HG02943 (cell line): ENCODE data around the gene MYZAP.

Experiments used
- ATAC-seq: cut with Tn5 transposase; IDR thresholded peaks from one replicate; pipeline ENCODE4 v1.9.1; 2021; ENCODE audit warnings: mild to moderate bottlenecking, low read depth, moderate library complexity; ENCODE audit not compliant: unreplicated experiment

MYZAP gene, protein sequence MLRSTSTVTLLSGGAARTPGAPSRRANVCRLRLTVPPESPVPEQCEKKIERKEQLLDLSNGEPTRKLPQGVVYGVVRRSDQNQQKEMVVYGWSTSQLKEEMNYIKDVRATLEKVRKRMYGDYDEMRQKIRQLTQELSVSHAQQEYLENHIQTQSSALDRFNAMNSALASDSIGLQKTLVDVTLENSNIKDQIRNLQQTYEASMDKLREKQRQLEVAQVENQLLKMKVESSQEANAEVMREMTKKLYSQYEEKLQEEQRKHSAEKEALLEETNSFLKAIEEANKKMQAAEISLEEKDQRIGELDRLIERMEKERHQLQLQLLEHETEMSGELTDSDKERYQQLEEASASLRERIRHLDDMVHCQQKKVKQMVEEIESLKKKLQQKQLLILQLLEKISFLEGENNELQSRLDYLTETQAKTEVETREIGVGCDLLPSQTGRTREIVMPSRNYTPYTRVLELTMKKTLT

DNA sequence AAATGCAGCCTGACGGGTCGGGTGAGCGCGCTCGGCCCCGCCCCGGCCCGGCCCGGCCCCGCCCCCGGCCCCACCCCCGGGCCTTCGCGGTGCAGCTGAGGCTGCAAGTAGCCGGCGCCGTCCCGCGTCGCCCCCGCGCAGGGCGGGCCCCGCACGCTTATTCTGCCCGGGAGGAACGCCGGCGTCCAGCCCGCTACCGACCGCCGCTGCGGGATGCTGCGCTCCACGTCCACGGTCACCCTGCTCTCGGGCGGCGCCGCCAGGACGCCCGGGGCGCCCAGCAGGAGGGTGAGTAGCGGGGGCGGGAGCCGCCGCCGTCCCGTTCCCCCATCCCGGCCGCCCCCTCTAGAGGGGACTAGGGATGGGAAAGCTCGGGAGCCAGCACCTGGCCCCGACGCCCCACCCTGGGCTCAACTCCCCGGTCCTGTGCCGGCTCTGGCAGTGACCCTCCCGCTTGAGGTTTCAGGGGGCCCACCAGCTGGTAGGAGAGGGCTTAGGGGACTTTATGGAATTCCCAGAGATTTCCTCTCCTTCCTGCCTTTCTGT lies at the start of gene MYZAP:
Gene MYZAP, plus strand, starts transcription at position 83 of the 546 bp plus-strand sequence. Its CDS starts 131 bp downstream, at position 214.
- ATAC-seq: no peak

DNA sequence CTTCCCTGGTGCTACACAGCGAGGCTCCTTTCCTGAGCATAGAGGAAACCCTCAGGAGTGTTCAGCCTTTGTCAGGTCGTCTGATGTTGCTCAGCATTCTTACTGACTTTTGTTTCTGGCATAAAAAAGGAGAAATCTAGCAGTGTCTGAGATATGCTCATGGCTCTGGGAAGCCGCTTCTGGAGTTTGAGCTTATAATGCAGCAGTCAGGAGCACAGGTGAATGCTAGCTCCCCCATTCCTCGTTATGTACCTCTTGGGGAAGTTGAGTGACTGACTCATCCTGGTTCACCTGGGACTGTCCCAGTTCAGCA lies 49.2 kb upstream of the MYZAP start:
- ATAC-seq: no peak

DNA sequence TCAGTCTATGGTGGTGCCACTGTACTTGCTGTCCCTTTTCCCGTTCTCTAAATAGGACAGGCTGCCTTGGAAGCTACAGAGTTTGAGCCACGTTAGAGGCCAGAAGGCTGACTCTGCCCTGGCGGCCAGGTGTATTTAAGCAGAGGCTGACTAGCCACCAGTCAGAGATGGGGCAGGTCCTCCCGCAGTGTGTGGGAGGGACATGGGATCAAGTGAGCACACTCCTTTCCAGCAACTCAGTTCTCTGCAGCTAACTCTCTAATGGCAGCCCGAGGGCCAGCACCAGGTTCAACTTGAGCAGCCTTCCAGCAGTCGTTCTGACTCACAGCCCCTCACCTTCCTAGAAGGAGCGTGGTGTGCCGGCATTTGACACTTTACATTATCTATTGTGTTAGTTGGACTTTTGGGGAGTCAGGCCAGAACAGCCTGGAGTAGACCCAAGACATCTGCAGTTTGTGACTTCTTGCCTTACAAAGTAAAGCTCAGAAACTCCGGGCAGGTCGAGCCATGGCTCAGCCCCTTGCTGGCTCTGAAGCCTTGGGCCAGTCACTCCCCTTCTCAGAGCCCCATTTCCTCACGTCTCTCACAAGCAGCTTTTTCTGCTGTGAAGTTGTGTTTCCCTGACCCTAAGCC lies 46.7 kb upstream of the MYZAP start:
- no peak for ATAC-seq

DNA sequence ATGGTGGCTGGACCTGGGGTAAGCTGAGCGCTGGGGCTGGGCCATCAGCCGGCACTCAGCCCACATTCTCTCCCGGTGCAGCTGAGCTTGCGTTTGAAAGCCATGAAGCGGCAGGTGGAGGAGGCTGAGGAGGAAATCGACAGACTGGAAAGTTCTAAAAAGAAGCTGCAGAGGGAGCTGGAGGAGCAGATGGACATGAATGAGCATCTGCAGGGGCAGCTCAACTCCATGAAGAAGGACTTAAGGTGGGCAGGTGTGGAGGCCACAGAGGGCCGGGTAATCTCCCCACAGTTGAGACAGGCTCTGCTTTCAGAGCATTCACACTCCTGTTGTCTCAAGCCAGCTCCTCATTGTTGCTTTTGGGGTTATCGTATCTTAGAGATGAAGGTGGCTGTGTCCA lies 45.7 kb upstream of the MYZAP start:
- ATAC-seq: no peak

DNA sequence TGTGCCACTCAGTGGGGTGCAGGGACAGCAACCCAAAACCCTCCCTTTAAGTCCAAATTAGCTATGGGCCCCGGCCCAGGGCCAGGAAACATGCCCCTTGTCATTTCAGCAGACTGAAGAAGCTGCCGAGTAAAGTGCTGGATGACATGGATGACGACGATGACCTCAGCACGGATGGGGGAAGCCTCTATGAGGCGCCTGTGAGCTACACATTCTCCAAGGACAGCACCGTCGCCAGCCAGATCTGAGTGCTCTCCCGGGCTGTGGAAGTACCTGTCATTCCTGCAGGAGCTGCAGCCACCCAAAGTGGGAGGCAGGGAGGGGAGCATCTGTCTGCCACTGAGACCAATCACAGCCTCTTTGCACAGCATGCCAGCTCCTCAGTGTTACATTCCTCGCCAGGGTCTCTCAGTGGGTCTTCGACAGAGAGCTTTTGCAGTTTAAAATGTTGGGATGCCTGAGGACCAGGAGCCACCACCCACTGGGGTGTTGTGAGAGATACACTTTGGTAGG lies 44.4 kb upstream of the MYZAP start:
- ATAC-seq: no peak

DNA sequence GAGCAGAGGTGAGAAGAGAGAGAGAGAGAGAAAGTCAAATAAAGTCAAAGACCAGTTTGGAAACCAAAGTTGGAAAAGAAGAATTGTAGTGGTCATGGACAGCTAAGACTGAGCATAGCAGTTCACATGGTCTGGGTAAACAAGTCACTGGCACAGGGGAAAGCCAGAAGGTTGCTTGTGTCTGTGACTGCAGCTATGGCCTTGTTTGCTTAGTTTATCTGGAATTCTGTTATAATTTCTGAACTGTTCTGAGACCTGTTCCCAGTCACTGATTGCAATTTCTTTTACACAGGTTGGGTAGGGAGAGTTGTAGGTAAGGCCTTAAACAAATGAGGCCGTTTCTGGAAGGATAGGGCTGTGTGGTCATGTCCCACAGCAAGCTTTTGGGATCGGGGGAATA lies 43.4 kb upstream of the MYZAP start:
- no peak for ATAC-seq

DNA sequence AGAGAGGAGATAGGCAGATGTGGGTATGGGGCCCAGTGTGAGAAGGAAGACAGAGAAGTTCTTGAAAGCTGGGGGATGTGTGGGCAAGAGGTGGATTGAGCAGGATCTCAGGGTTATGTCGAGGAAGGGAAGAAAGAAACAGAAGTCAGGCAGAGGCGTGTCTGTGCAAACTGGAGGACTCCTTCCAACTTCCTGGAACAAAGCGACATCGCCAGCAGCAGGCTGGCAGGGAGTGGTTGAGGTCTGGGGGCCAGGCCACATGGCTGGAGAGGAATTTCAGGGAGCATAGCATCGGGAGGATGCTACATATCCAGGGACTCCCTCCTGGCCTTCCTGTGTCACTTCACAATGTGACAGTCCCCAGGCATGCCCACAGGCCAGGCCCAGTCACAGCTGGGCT lies 42.9 kb upstream of the MYZAP start:
- ATAC-seq: no peak

DNA sequence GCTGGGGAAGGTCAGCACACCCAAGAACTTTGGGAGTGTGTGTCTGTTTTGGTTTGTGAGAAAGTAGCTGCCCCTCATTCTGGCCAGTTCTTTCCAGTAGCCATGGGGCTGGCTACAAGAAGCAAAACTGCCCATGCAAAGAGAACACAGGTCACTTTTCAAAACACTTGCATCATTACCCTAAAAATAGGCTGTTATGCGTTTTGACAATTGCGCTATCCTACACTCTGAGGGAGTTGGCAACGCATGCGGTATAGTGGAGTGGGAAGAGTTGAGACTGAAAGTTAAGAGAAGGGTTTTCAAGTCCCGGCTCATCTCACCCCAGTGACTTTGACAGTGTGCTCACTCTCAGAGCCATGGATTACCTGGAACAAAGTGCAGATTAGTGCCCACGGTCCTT lies 41.8 kb upstream of the MYZAP start:
- ATAC-seq: no peak

DNA sequence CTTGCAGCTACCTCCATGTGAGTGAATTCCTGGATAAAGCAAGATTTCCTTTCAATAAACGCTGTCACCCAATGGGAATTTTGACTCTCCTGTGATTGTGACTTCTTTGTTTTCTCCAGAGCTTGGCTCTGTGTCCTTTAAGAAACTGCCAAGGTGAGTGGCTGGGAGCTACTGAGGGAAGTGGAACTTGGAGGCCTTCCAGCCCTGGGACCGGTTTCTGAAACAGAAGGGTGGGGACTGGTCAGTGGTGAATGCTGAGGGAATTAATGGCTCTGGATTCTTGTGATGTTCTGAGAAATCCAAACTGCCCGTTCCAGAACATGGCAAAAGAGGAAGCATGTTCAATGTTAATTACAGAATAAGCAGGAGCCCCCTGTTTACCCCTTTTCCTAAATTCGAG lies 41.1 kb upstream of the MYZAP start:
- ATAC-seq: no peak

DNA sequence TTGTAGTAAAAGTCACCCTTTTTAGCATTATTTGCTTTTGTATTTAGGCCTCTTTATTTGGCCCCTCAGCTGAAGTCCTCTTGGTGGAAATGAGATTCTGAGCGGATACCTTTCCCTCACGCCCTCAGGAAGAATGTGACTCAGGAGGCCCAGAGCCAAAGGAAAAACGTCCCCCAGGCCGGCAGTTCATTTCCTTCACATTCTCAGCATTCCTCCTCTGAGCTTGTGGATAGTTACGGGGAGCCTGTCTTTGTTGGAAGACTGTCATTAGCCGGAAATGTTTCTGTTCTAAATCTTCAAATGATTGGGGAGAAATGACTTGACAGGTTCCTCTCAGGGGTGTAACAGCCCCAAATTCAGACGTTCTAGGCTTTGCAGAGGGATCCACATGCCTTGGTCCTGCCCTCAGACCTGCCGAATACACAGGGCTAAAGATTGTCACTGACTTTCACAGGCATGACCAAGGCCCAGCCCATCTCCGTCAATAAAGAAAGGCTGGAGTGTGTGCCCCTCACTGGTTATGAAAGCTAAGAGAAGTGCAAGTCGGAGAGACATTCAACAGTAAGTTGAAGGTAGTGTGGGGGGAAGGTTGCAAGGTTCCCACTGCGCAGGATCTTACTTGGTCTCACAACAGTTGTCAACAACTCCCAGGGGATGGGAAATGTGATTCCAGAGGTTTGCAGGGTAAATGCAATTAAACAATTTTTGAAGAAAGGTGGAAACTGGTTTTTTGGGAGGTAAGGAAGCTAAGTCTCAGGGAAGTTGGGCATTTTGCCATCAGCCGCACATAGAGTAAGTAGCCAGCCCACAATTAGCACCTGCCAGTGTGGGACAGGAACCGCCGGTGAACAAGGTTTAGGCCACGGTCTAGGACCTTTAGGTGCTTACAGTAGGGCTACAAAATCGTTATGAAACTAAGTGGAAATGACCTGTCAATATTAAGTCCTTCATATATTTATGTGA lies 39.7 kb upstream of the MYZAP start:
- no peak for ATAC-seq

DNA sequence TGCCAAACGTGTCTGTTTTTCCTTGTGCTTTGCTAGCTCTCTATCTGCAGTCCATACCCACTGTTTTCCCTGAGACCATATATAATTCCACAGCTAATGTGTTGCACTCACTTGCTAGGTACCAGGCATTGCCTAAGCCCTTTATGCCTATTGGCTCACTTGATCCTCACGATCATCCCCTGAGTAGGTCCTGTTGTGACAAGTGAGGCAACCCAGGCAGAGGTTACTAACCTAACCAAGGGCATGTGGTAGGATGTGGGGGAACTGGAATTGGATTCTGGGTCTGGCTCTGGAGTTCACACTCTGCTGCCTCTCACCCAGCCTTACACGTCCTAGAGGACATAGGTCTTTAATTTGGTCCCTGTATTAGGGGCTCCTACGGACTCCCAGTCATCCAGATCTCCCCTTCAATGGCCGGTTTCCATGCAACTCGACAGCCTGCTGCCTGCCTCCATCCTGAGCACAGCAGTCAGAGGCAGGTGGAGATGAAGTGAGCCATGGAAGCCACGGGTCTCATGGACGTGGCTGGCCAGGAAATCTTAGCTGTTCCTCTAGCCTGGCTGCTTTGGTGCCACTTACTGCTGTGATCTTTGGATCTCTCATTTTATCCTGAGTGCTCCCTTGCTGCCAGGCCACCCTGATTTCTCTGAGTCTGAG lies 38.9 kb upstream of the MYZAP start:
- no peak for ATAC-seq

DNA sequence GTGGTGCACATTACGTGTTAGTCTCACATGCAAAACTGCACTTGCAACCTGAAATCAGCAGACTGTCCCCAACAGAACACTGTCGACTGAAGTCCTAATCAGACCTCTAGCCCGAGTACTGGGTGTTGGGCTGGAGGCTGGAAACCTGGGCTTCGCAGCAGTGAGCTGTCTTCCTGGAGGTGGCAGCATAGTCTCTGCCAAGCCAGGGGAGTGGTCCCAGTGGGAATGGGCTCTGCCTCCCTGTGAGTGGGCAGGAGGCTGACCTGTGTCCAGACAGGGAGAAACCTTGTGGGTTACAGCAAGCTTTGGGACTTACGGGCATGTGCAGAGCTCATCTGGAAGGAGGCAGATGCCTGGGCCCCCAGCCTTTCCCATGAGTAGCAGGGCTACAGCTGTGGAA lies 38.2 kb upstream of the MYZAP start:
- no peak for ATAC-seq

DNA sequence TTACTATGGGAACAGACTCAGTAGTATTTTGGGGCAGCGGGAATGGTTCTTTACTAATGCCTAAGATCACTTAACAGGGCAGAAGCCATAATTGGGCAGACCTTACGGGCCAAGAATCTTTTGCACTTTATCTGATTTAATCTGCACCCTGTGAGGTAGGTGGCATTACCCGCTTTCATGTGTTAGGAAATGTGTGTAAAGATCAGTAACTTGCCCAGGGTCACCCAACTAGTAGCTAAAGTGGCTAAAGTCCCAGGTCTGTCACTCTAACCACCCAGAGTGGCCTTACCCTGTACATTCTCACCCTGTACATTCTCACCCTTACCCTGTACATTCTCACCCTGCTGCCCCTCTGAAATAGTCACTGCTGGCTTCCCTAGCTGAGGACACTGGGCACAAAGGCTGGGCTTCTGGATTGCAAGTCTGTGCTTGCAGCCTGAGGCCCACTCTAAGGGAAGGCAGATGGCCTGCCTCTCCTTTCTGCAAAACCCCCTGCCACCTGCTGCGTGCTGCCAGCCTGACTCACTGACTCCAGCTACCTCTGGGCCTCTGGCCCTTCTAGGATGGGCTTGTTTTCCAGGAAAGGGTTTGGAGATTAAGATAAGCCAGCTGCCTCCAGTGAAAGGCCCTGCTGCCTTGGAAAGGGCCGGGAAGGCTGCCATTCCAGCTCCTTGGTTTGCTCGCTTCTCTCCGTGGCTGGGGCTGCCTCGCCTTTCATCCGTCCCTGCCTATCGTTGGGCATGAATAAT lies 37.5 kb upstream of the MYZAP start:
- no peak for ATAC-seq

DNA sequence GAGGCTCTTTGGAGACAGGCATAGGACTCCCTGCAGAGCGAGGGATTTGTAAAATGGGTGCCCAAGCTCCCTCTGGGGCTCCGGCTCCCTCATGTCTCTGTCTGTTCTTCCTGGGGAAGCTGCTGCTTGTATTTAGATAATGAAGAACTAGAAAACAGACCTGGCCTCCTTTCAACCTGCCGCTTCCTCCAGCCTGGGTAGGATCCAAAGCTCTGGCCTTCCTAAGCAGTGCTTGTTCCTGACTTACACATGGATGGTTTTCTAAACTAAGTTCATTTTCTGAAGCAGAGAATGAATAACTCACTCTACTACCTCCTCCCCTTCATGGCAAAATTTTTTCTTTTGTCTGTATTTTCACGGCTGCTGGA lies 36.9 kb upstream of the MYZAP start:
- no peak for ATAC-seq

DNA sequence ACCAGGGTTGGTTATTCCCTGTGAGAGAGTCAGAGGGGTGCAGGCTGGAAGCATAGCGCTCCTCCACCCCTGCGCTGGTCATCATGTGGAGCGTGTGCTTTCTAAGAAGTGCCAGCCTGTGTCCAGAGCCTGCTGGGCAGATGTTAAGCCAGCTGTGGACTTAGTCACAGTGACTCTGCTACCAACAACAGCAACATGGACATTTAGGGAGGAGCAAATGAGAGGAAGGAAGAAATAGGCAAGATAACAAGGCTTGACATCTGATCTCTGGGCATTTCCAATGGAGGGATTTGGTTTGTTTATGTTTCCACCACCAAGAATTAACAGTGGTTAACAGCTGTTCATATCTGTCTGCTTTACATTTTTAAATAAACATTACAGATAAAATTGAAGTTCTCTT lies 36.4 kb upstream of the MYZAP start:
- ATAC-seq: no peak

DNA sequence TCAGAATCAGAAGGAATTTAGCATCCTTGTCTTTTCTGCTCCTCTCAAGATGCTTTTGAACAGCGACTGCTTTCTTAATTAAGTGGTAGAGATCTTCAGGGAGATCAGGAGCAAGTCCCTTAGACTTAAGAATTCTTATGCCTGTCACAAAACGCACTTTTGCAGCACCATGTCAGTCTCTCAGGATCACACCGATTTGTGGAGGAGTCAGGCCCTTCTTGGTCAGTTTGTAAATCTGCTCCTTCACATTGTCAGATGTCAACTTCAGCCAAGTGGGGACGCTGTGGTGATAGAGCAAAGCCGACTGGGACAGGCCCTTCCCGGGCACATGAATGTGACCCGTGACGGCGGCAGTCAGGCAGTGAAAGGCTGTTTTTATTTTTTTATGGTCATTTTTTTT lies 35.7 kb upstream of the MYZAP start:
- no peak for ATAC-seq

DNA sequence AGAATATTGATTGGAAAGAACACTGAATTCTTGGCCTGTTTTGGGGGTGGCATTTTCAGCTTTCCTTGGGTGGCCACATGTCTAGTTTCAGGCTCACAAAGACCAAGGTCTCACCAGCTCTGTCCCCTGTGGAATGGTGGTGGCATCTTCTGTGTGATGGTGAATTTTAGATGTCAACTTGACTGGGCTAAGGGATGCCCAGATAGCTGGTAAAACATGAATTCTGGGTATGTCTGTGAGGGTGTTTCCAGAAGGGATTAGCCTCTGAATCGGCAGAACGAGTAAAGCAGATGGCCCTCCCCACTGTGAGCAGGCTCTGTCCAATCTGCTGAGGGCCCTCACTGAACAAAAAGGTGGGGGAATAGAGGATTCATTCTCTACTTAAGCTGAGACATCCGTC lies 34.4 kb upstream of the MYZAP start:
- no peak for ATAC-seq

DNA sequence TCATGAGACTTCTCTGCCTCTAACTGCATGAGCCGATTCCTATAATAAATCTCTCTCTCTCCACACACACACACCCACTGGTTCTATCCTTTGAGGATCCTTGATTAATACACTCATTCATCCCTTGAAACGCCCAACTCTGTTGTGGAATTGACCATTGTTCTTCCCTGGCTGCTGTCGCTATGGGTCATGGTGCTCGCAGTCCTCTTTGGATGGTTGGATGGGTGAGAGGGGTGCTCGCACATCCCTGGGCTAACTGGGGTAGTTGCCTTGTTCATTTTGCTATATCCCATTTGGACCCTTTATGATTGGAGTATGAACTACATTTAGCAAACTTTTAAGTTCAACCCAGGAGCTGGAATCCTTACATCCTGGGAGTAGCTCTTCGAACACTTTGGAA lies 33.9 kb upstream of the MYZAP start:
- ATAC-seq: no peak

DNA sequence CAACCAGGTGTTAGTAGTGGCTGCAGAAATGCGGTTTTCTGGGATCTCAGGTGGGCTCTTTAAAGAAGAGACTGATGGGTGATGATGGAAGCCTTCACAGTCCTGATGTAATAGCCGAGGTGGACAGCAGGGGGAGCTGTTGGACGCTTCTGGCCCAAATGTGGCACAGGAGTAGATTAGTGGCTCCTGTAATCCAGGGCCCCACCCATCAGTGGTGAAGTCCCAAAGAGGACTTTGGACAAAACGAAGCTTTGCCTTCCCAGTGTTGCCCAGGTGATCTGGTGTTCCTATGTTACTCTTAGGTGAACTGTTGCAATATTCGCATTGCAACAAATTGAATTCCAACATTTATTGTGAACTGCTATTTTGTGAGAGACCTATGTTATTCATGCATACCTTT lies 31.8 kb upstream of the MYZAP start:
- no peak for ATAC-seq
